K562 (cell line): ENCODE measurements around the gene CDH1. TPM values are rescaled to one million over a fixed set of nuclear protein-coding genes. Genes with fewer than 3 reads are reported as not detected.

Source experiments
- ATAC-seq: fragments of 200-7000 bp; cut with Tn5 transposase; 3 replicates; pipeline ENCODE4 v1.9.1; 2020; ENCODE audit warnings: moderate library complexity
- BruUV-seq: library from RNA; stranded (reverse); fragments of 400-500 nt; replicated peaks from 2 replicates; lab custom pipeline; 2021; lab: Mats Ljungman, UMichigan
- CTCF ChIA-PET: fragments of 300-600 bp; formaldehyde crosslinking; extraction: SDS; loops from one replicate; lab custom pipeline; 2021; ENCODE audit warnings: low intra/inter-chr PET ratio; lab: Yijun Ruan, JAX
- POLR2A ChIA-PET: fragments of 300-600, 350-650 bp; sonication (Branson Sonifier 250); formaldehyde crosslinking; extraction: SDS; loops from one replicate; lab custom pipeline; 2021; ENCODE audit warnings: antibody characterized with exemption, inconsistent platforms; lab: Yijun Ruan, JAX
- DNase-seq, 4 experiments: peaks; one replicate each; pipeline versions ENCODE4 v3.0.0 to v3.0.0-alpha.2; 2011 to 2018; ENCODE audit warnings: low spot score in 3 of 4, mixed read lengths in 3 of 4; ENCODE audit errors: extremely low read depth in 1 of 4
- FAIRE-seq: peaks from 2 replicates; lab custom pipeline; 2011; peaks lifted over from hg19 to GRCh38; lab: Jason Lieb, UNC
- H2AFZ ChIP-seq: 2 replicates; pipeline ENCODE4 v1.6.0; 2011; ENCODE audit warnings: low read depth, low read length, control low read depth, inconsistent platforms
- H3K27ac ChIP-seq: fragments of 200-600 bp; 3 replicates; pipeline ENCODE4 v1.8.0; 2011; ENCODE audit warnings: low read depth, mild to moderate bottlenecking, control low read depth, inconsistent platforms, low read length, moderate library complexity, mixed read lengths; ENCODE audit errors: extremely low read depth
- H3K27me3 ChIP-seq, 2 experiments: fragments of 300-600 bp in 1 of 2; 2 replicates in 1 of 2; 3 replicates in 1 of 2; pipeline versions ENCODE4 v1.6.0 to v1.8.0; 2011; ENCODE audit warnings: inconsistent platforms in 2 of 2, low read length in 2 of 2, mild to moderate bottlenecking in 1 of 2, mixed read lengths in 1 of 2, moderate library complexity in 1 of 2; ENCODE audit not compliant: control insufficient read depth in 2 of 2, insufficient read depth in 2 of 2
- H3K36me3 ChIP-seq: fragments of 300-600 bp; 3 replicates; pipeline ENCODE4 v1.8.0; 2011; ENCODE audit warnings: mild to moderate bottlenecking, low read length, inconsistent platforms; ENCODE audit not compliant: control insufficient read depth, insufficient read depth
- H3K4me1 ChIP-seq, 2 experiments: fragments of 200-600 bp in 1 of 2; replicated peaks in 1 of 2; 2 replicates in 1 of 2; 3 replicates in 1 of 2; pipeline versions ENCODE4 v1.5.1 to v1.8.0; 2011; ENCODE audit warnings: inconsistent platforms in 2 of 2, low read length in 2 of 2, mild to moderate bottlenecking in 1 of 2, mixed read lengths in 1 of 2, moderate library complexity in 1 of 2; ENCODE audit not compliant: control insufficient read depth in 2 of 2, insufficient read depth in 2 of 2
- H3K4me2 ChIP-seq: 2 replicates; pipeline ENCODE4 v1.6.1; 2011; ENCODE audit warnings: low read length, control low read depth, inconsistent platforms, mixed read lengths; ENCODE audit not compliant: insufficient read depth
- H3K4me3 ChIP-seq: fragments of 200-600 bp; sonication (generic), shearing (Covaris generic); 2 replicates; pipeline ENCODE4 v1.5.1; 2016; ENCODE audit warnings: control low read depth, inconsistent platforms
- H3K79me2 ChIP-seq: fragments of 200-600 bp; 3 replicates; pipeline ENCODE4 v1.8.0; 2011; ENCODE audit warnings: low read length, inconsistent platforms; ENCODE audit not compliant: control insufficient read depth, insufficient read depth
- H3K9ac ChIP-seq, 2 experiments: 2 replicates each; pipeline versions ENCODE4 v1.6.0 to v1.6.1; 2011; ENCODE audit warnings: low read depth in 2 of 2, low read length in 2 of 2, control low read depth in 1 of 2, inconsistent platforms in 1 of 2, mild to moderate bottlenecking in 1 of 2, mixed read lengths in 1 of 2; ENCODE audit not compliant: insufficient read depth in 1 of 2
- H3K9me1 ChIP-seq: one replicate; pipeline ENCODE4 v1.6.0; 2011; ENCODE audit warnings: inconsistent platforms, mild to moderate bottlenecking, low read length, moderate library complexity; ENCODE audit not compliant: control insufficient read depth, insufficient read depth
- H3K9me3 ChIP-seq: replicated peaks from 2 replicates; pipeline ENCODE4 v1.5.1; 2011; ENCODE audit warnings: low read depth, low read length, inconsistent platforms; ENCODE audit not compliant: control insufficient read depth, insufficient read depth
- H4K20me1 ChIP-seq: replicated peaks from 2 replicates; pipeline ENCODE4 v1.6.1; 2011; ENCODE audit warnings: low read length, inconsistent platforms, mixed read lengths; ENCODE audit not compliant: control insufficient read depth, insufficient read depth
- ATF3 ChIP-seq, 2 experiments: fragments of 450-650 bp in 1 of 2; sonication (generic) in 1 of 2; formaldehyde crosslinking in 1 of 2; IDR thresholded peaks in 1 of 2; conservative IDR thresholded peaks in 1 of 2; 2 replicates each; pipeline versions ENCODE4 v1.6.1 to v1.8.1; 2016 to 2023; ENCODE audit warnings: mild to moderate bottlenecking in 2 of 2, moderate library complexity in 2 of 2, inconsistent platforms in 1 of 2, missing genetic modification reagents in 1 of 2
- C11orf30 ChIP-seq: fragments of 450-650 bp; IDR thresholded peaks from 2 replicates; pipeline ENCODE4 v1.6.1; 2016; ENCODE audit warnings: low read depth, mild to moderate bottlenecking
- HSF4 ChIP-seq: fragments of 250-450 bp; sonication (Bioruptor Pico); IDR thresholded peaks from 2 replicates; pipeline ENCODE4 v2.1.2; 2022; ENCODE audit warnings: mild to moderate bottlenecking, moderate library complexity, borderline replicate concordance
- POLR2AphosphoS5 ChIP-seq: IDR thresholded peaks from 2 replicates; pipeline ENCODE4 v1.6.1; 2011; ENCODE audit warnings: mild to moderate bottlenecking, low read depth, low read length, moderate library complexity; ENCODE audit not compliant: control insufficient read depth, insufficient read depth
- ZNF512 ChIP-seq: IDR thresholded peaks from 2 replicates; pipeline ENCODE4 v1.6.1; 2016; ENCODE audit warnings: missing genetic modification characterization, missing compliant biosample characterization
- WGBS: fragments of 100-300 bp; shearing (Covaris generic); methylation state at CpG from one replicate; pipeline ENCODE4 v1.1.6; 2016; ENCODE audit warnings: low coverage, mixed read lengths; ENCODE audit not compliant: insufficient coverage; ENCODE audit errors: missing lambda C conversion rate; 5-methylcytosine and 5-hydroxymethylcytosine counted together
- in situ Hi-C: fragments of 300-500 bp; cut with MboI; formaldehyde crosslinking; loops from 4 replicates; pipeline ENCODE4 v1.15.0; 2018; ENCODE audit warnings: inconsistent platforms, mixed read lengths
- intact Hi-C: fragments of 100-400 bp; cut with micrococcal nuclease; formaldehyde crosslinking; loops from 2 replicates; pipeline ENCODE4 v1.14.2; 2022
- polyA plus RNA-seq, 8 experiments: library from polyadenylated mRNA; depleted of rRNA in 4 of 8; stranded (reverse) in 5 of 8; unstranded in 3 of 8; fragments of >200 nt; fragmentation: Nextera tagmentation in 2 of 8; fragmentation: Illumina TruSeq in 1 of 8; extraction: Ambion mirVana in 2 of 8; extraction: Trizol in 1 of 8; gene quantifications; 2 replicates each; pipeline versions ENCODE4 v1.2.1 to v1.2.3, GENCODE V29; 2011 to 2014; ENCODE audit warnings: inconsistent platforms in 1 of 8, missing spikeins in 1 of 8
- total RNA-seq, 7 experiments: library from RNA; depleted of rRNA in 6 of 7; stranded (reverse); fragments of >200 nt in 6 of 7; fragmentation: Illumina TruSeq in 2 of 7; extraction: Trizol in 2 of 7; gene quantifications; 2 replicates each; pipeline versions ENCODE4 v1.2.1 to v1.2.3, GENCODE V29; 2011 to 2021; ENCODE audit warnings: low replicate concordance in 1 of 7

Gene CDH1
- total and polyA plus RNA-seq, 9 of the 15 experiments (the other 6 are each of a cell fraction or from before 2014, with no cell fraction given), result 0.01 to 0.69 TPM; not detected in 7

- TF ChIP-seq C11orf30 (0 out of 2 replicates have a peak, but pooled peaks have one; percentile 1), POLR2AphosphoS5 (no peak), ZNF512 (tag) (0 out of 2 replicates have a peak, but pooled peaks have one; percentile 19)
- in situ Hi-C loops (no loop called here), intact Hi-C loops (no loop called here)
- Histone ChIP-seq H3K4me3 (no peak overlapping the region), H3K9me3 (no peaks in the 10 kb centered on the region), H3K36me3 (no peaks in the 10 kb centered on the region), H3K4me2 (no peak overlapping the region), H3K27ac (no peak overlapping the region), H3K27me3 (no peaks in the 10 kb centered on the region), H3K9me1 (no peaks in the 10 kb centered on the region), H3K79me2 (no peaks in the 10 kb centered on the region), H3K9ac (no peak overlapping the region), H2AFZ (no peak overlapping the region), H4K20me1 (no peaks in the 10 kb centered on the region), H3K4me1 (peaks cover 5 to 14% of the 10 kb centered on the region in 2 experiments; a peak in 4 of 5 replicates)
- ChIA-PET POLR2A (interaction anchor here (1.3 kb wide), 1 partner anchor 15 kb away, joined by 3 read pairs; no protein-coding TSS in a partner anchor), CTCF (no interaction called here)
- BruUV-seq, result no TSS peak
- no peak for ATAC-seq
- FAIRE-seq, result no peak
- DNase-seq, result no peak
These were observed 20.5 kb downstream of the CDH1 start for GRCh38 chr16:68757625-68757935.

GRCh38 chr16:68759062-68759461, 22.0 kb downstream of the CDH1 start:
- Histone ChIP-seq H3K36me3 (no peaks in the 10 kb centered on the region), H3K9ac (no peak overlapping the region), H3K9me3 (no peaks in the 10 kb centered on the region), H3K4me2 (no peak overlapping the region), H3K4me3 (no peak overlapping the region), H3K4me1 (peaks cover 5 to 20% of the 10 kb centered on the region in 2 experiments), H3K9me1 (no peaks in the 10 kb centered on the region), H4K20me1 (no peaks in the 10 kb centered on the region), H3K27me3 (no peaks in the 10 kb centered on the region), H3K79me2 (no peaks in the 10 kb centered on the region), H3K27ac (no peak overlapping the region), H2AFZ (no peak overlapping the region)
- POLR2A ChIA-PET, result interaction anchor here (0.6 kb wide), 1 partner anchor 12 kb away, joined by 3 read pairs; no protein-coding TSS in a partner anchor
- TF ChIP-seq ATF3 (IDR thresholded peaks at IDR 0.05) (no peak), ATF3 (CRISPR knock-in tag; conservative IDR thresholded peaks at IDR 0.05) (no peak), HSF4 (CRISPR knock-in tag) (no peak)
- FAIRE-seq, result no peak
- no TSS peak for BruUV-seq
- intact Hi-C loops, result no loop called here
- in situ Hi-C loops, result no loop called here
- CTCF ChIA-PET, result no interaction called here
- no peak for DNase-seq
- WGBS, result 52% methylated on average over 6 of the region's 6 CpGs
- ATAC-seq, result no peak
